ENCODE measurements around the gene RPS16. TPM values are rescaled to one million over a fixed set of nuclear protein-coding genes. Genes with fewer than 3 reads are reported as not detected.
A peak's percentile ranks its signal among the peaks of the same experiment; 100 is the strongest.

Gene RPS16
- total and polyA plus RNA-seq, 9 of the 15 experiments (the other 6 are each of a cell fraction or from before 2014, with no cell fraction given): 82.6 to 3,671 (median 2,204) TPM

DNA sequence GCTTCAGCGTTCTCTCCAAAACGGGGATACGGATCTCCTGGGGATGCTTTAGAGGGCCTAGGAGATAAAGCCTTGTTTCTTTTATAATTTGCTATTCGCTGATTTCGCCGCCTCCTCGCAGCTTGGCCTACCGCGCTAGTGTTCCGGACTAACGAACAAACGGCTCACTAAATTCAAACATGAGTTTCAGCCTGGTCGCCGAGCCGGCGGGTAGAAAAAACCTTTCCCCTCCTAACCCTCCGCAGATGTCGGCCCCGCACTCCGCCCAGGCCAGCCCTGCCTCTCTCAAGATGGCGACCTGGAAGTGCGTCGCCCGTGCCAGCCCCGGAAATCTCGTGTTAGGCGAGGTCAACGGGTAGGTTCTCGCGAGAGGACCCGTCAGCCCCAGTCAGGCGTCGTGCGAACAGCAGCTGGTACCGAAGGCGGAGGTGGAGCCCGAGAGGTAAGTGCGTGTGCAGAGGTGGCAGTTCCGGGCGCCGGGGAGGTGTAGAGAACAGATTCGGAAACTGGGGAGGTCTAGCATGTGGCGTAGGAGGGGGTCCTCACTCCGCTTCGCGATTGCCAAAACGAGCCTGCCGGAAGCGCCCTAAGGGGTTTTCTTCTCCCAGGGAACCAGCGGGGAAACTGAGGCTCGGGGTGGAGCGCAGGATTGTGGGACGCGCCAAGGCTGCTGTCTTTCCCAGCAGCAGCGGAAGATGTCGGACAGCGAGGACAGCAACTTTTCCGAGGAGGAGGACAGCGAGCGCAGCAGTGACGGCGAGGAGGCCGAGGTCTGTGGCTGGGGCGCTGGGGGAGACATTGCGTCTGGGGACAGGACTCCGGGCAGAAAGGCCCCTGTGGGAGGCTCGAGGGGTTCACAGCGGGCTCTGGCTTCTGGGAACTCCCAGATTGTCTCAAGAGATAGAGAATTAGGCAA is 9.7 kb upstream of the RPS16 start, which contains the start of gene SUPT5H (continued):
- no peak for TF ChIP-seq CUX1 (CRISPR knock-in tag; IDR thresholded peaks at IDR 0.05)
- peak; percentile 75 for TF ChIP-seq POLR2H (tag; IDR thresholded peaks at IDR 0.05; ENCODE audit: low read depth)
- TF ChIP-seq NR2C2 (CRISPR knock-in tag; IDR thresholded peaks at IDR 0.05): peak; percentile 96
- peak; percentile 99 for TF ChIP-seq NR2C2 (tag; IDR thresholded peaks at IDR 0.05)
- TF ChIP-seq, protein P1, sequence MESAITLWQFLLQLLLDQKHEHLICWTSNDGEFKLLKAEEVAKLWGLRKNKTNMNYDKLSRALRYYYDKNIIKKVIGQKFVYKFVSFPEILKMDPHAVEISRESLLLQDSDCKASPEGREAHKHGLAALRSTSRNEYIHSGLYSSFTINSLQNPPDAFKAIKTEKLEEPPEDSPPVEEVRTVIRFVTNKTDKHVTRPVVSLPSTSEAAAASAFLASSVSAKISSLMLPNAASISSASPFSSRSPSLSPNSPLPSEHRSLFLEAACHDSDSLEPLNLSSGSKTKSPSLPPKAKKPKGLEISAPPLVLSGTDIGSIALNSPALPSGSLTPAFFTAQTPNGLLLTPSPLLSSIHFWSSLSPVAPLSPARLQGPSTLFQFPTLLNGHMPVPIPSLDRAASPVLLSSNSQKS (CRISPR knock-in tag; IDR thresholded peaks at IDR 0.05): no peak
- TF ChIP-seq ZNF511 (CRISPR knock-in tag; IDR thresholded peaks at IDR 0.05): peak; percentile 69
- peak; percentile 82 for TF ChIP-seq KDM5B (IDR thresholded peaks at IDR 0.05; ENCODE audit: insufficient replicate concordance, low read depth, low read length)
- TF ChIP-seq EGR1 (conservative IDR thresholded peaks at IDR 0.05): peak; percentile 72
- 0 out of 2 replicates have a peak, but pooled peaks have one; percentile 54 for TF ChIP-seq KAT8 (IDR thresholded peaks at IDR 0.05; ENCODE audit: low read depth)
- TF ChIP-seq ZNF75A (CRISPR knock-in tag; IDR thresholded peaks at IDR 0.05): no peak
- TF ChIP-seq ZNF239 (CRISPR knock-in tag; IDR thresholded peaks at IDR 0.05): no peak
- TF ChIP-seq PRMT5 (CRISPR knock-in tag; IDR thresholded peaks at IDR 0.05): no peak
- TF ChIP-seq, protein P2, sequence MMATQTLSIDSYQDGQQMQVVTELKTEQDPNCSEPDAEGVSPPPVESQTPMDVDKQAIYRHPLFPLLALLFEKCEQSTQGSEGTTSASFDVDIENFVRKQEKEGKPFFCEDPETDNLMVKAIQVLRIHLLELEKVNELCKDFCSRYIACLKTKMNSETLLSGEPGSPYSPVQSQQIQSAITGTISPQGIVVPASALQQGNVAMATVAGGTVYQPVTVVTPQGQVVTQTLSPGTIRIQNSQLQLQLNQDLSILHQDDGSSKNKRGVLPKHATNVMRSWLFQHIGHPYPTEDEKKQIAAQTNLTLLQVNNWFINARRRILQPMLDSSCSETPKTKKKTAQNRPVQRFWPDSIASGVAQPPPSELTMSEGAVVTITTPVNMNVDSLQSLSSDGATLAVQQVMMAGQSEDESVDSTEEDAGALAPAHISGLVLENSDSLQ (IDR thresholded peaks at IDR 0.05): peak; percentile 77
- no peak for TF ChIP-seq KDM2B (CRISPR knock-in tag; IDR thresholded peaks at IDR 0.05)
- TF ChIP-seq ZNF398 (CRISPR knock-in tag; IDR thresholded peaks at IDR 0.05): no peak
- TF ChIP-seq SMARCC2 (IDR thresholded peaks at IDR 0.05; ENCODE audit: low read depth): no peak; the same call in 1 of the 2 replicates
- TF ChIP-seq TSC22D4 (tag; IDR thresholded peaks at IDR 0.05): no peak
- TF ChIP-seq TAF7 (tag; IDR thresholded peaks at IDR 0.05): peak; percentile 73

Data from K562 (cell line).